Cardiac fibroblast (primary cell): ENCODE results near the gene UBTD1.
A peak's percentile ranks its signal among the peaks of the same experiment; 100 is the strongest.
"Not testable (repeated sequence)": the region's sequence is repeated elsewhere in the genome, so short reads cannot be mapped to it uniquely, and the experiment has no call there.

Experiments
- DNase-seq, 2 donors: peaks; one replicate each; pipeline versions ENCODE4 v3.0.0 to v3.0.0-alpha.2; 2010; ENCODE audit warnings: low read depth in 2 of 2
- H3K4me3 ChIP-seq, 2 donors: replicated peaks in 1 of 2; 1 replicate in 1 of 2; 2 replicates in 1 of 2; pipeline ENCODE4 v1.5.1; 2011; ENCODE audit warnings: low read depth in 2 of 2, low read length in 2 of 2, mild to moderate bottlenecking in 2 of 2, moderate library complexity in 1 of 2
- CTCF ChIP-seq: IDR thresholded peaks from one replicate; pipeline ENCODE4 v1.5.1; 2011; ENCODE audit warnings: low read depth, mild to moderate bottlenecking, low read length, inconsistent platforms

The UBTD1 gene

DNA sequence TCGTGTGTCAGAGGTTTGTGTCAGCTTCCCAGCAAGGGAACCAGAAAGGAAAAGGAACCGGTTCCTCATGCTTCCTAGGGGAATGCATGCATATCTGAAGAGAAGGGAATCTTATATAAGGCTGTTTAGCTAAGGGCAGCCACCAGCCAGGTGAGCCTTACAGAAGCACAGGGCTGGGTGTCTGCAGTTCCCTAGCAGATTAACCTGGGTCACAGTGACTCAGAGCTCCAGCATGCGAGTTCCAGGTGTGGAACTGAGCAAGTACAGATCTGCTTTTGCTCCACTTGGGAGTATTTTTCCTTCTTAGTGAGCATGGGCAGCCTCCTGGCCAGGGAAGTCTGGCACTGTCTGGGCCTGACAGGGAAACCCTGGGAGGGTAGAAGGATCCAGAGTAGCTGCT, 72.9 kb downstream of the UBTD1 start:
- TF ChIP-seq CTCF = no peak
- no peak overlapping the region for H3K4me3 ChIP-seq
- DNase-seq = no peak

- DNase-seq = peak; percentile 83 to 85
- H3K4me3 ChIP-seq = no peak within 1 kb of the TSS
- peak; percentile 95 for TF ChIP-seq CTCF
Observed at GRCh38 chr10:97572214-97572989, 73.7 kb downstream of the UBTD1 start, which contains the start of gene ANKRD2. Gene ANKRD2 (plus strand): TSS chr10:97572779. CDS start chr10:97572789, 10 bp downstream.

GRCh38 chr10:97573021-97573420, 74.3 kb downstream of the UBTD1 start:
- no peak overlapping the region for H3K4me3 ChIP-seq
- TF ChIP-seq CTCF = no peak
- DNase-seq = no peak

DNA sequence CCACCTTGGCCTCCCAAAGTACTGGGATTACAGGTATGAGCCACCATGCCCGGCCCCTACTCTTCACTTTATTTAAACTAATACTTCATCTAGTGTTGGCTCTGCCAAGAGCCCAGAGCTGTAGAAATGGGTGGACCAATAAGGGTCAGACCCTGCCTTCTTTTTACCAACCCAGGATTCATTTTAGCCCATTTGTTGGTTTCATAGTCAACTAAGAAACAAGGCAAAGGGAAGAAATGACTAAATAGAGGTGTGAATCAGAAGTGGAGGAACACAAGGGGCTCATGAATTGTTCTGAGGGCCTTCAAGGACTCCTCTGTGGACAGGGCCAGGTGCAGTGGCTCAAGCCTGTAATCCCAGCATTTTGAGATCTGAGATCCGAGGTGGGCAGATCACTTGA, 74.9 kb downstream of the UBTD1 start:
- DNase-seq = no peak
- TF ChIP-seq CTCF = no peak
- no peak overlapping the region for H3K4me3 ChIP-seq

GRCh38 chr10:97574374-97575126, 75.8 kb downstream of the UBTD1 start:
- peak; percentile 62 to 78 for DNase-seq
- no peak for TF ChIP-seq CTCF
- H3K4me3 ChIP-seq = no peak overlapping the region

DNA sequence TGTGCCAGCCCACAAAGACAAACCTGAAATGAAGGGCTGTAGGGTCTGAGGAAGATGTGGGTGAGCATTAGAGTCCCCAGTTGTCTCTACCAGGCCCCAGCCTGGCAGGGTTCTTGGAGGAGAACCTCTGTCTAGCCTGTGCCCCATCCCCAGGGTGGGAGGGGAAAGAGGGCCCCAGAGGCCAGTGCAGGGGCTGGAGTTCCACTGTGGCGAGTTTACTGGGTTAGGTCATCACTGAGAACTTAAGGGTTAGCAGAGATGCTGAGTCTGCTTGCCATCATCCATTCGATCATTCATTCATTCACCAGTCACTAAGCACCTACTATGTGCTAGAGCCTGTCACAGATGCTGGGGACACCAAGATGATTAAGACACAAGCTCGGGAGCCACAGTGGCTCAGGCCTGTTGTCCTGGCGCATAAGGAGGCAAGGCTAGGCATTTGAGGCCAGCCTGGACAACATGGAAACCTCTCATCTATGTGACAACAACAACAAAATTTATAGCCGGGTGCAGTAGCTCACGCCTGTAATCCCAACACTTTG, 76.5 kb downstream of the UBTD1 start:
- no peak overlapping the region for H3K4me3 ChIP-seq
- no peak for TF ChIP-seq CTCF
- DNase-seq = no peak

DNA sequence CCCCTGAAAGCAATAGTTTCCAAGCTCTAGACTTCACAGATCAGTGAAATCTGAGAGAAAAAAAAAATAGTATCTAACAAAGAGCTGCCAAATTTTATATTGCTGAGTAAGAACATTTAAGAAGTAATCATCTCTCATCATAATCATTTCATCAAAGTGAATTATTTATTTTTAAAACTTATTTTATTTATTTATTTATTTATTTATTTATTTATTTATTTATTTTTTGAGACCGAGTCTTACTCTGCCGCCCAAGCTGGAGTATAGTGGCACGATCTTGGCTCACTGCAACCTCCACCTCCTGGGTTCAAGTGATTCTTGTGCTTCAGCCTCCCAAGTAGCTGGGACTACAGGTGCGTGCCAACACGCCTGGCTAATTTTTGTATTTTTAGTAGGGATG, 77.8 kb downstream of the UBTD1 start:
- H3K4me3 ChIP-seq, DNase-seq: not testable (repeated sequence)
